ENCODE results near the gene EHMT1. TPM values are rescaled to one million over a fixed set of nuclear protein-coding genes. Genes with fewer than 3 reads are reported as not detected.

EHMT1 gene
- polyA plus RNA-seq, 3 donors: 10.1 to 46.5 (median 15.0) TPM

DNA sequence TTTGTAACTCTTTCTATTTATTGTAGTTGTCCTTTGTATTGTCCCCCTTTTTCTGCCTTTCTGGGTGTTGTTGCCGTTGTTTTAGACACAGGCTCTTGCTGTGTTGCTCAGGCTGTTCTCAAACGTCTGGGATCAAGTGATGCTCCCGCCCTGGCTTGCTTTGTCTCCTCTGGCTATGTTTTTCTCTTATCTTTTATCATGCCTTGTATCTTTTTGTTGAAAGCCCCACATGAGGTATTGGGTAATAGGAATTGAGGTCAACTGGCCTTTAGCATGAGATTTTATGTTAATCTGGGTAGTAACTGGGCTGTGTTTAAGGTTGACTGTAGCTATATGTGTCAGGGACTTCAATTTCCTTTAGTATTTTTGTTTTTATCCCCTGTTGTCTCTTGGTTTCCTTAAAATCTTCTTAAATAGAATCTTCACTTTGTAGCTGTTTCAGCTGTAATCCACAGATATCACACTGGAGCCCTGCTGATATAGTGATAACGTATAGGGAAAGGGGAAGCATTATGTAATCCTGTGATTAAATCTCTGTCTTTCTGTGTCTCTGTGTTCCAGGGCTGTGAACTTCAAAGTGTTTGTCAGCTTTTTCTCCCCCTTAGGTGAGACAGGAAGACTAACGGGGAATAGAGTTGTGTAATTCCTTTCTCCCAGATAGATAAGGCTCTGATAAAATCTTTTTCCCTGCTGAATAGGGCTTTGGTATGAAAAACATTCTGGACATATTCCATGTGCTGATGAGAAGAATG, 232.9 kb downstream of the EHMT1 start:
- H2AFZ ChIP-seq (ENCODE audit: insufficient read depth, low read depth, low read length, poor library complexity, severe bottlenecking): no peak overlapping the region
- peaks cover 22 to 24% of the 10 kb centered on the region in 2 donors for H3K9me3 ChIP-seq (replicated peaks in 1 of 2; ENCODE audit: control insufficient read depth in 1 of 2, insufficient read depth in 1 of 2, low read length in 2 of 2)
- H3K79me2 ChIP-seq (ENCODE audit: insufficient read depth, low read length): no peaks in the 10 kb centered on the region
- H3K27me3 ChIP-seq (ENCODE audit: control insufficient read depth in 2 of 2, insufficient read depth in 2 of 2, low read length in 2 of 2): no peaks in the 10 kb centered on the region
- intact Hi-C loops (cut with micrococcal nuclease): no loop called here
- no peak overlapping the region for H3K4me3 ChIP-seq (replicated peaks in 1 of 3; ENCODE audit: low read depth in 2 of 3, low read length in 3 of 3)
- no peak overlapping the region for H3K9ac ChIP-seq (ENCODE audit: insufficient read depth, low read length, poor library complexity, severe bottlenecking)
- no peaks in the 10 kb centered on the region for H4K20me1 ChIP-seq (ENCODE audit: insufficient read depth, low read length)
- no peaks in the 10 kb centered on the region for H3K4me1 ChIP-seq (ENCODE audit: control insufficient read depth in 1 of 2, insufficient read depth in 2 of 2, low read length in 2 of 2)
- Mint-ChIP-seq H3K27me3 (ENCODE audit: low read depth in 3 of 3) (peaks cover 0 to 4% (median 4%) of the 10 kb centered on the region in 3 donors), H3K27ac (no peak overlapping the region), H3K4me3 (no peak overlapping the region), H3K9me3 (peaks cover 17 to 37% (median 32%) of the 10 kb centered on the region in 7 donors), H3K4me1 (no peaks in the 10 kb centered on the region), H3K36me3 (no peaks in the 10 kb centered on the region)
- H3K36me3 ChIP-seq (replicated peaks in 1 of 2; ENCODE audit: control insufficient read depth in 1 of 2, insufficient read depth in 2 of 2, low read length in 2 of 2): no peaks in the 10 kb centered on the region
- WGBS (ENCODE audit: insufficient coverage): 48% methylated on average over 2 of the region's 5 CpGs
- no peak overlapping the region for H3K27ac ChIP-seq (ENCODE audit: low read depth in 1 of 2, low read length in 2 of 2)
- DNase-seq: no peak
- H3K4me2 ChIP-seq (replicated peaks; ENCODE audit: extremely low read depth, low read length, poor library complexity, severe bottlenecking): no peak overlapping the region
- TF ChIP-seq, protein P1, sequence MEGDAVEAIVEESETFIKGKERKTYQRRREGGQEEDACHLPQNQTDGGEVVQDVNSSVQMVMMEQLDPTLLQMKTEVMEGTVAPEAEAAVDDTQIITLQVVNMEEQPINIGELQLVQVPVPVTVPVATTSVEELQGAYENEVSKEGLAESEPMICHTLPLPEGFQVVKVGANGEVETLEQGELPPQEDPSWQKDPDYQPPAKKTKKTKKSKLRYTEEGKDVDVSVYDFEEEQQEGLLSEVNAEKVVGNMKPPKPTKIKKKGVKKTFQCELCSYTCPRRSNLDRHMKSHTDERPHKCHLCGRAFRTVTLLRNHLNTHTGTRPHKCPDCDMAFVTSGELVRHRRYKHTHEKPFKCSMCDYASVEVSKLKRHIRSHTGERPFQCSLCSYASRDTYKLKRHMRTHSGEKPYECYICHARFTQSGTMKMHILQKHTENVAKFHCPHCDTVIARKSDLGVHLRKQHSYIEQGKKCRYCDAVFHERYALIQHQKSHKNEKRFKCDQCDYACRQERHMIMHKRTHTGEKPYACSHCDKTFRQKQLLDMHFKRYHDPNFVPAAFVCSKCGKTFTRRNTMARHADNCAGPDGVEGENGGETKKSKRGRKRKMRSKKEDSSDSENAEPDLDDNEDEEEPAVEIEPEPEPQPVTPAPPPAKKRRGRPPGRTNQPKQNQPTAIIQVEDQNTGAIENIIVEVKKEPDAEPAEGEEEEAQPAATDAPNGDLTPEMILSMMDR (IDR thresholded peaks at IDR 0.05): no peak

DNA sequence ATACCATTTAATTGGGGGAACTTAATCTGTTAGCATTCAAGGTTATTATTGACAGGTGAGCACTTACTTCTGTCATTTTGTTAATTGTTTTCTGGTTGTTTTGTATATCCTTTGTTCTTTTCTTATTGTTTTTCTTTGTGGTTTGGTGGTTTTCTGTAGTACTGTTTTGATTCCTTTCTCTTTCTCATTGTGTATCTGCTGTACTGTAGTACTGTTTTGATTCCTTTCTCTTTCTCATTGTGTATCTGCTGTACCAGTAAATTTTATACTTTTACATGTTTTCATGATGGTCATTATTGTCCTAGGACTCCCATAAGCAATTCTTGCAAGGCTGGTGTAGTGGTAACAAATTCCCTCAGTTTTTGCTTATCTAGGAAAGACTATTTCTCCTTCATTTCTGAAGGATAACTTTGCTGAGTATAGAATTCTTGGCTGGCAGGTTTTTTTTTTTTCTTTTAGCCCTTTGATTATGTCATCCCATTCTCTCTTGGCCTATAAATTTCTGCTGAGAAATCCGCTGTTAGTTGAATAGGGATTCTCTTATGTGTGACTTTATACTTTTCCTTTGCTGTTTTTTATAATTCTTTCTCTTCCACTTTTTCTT, 234.7 kb downstream of the EHMT1 start:
- H3K36me3 Mint-ChIP-seq: no peaks in the 10 kb centered on the region
- no CpG with 5 or more reads among the region's 1 CpG for WGBS (ENCODE audit: insufficient coverage)
- Histone ChIP-seq H3K27ac (ENCODE audit: low read depth in 1 of 2, low read length in 2 of 2) (no peak overlapping the region), H3K79me2 (ENCODE audit: insufficient read depth, low read length) (no peaks in the 10 kb centered on the region), H3K9ac (ENCODE audit: insufficient read depth, low read length, poor library complexity, severe bottlenecking) (no peak overlapping the region), H3K36me3 (replicated peaks in 1 of 2; ENCODE audit: control insufficient read depth in 1 of 2, insufficient read depth in 2 of 2, low read length in 2 of 2) (no peaks in the 10 kb centered on the region), H3K4me3 (replicated peaks in 1 of 3; ENCODE audit: low read depth in 2 of 3, low read length in 3 of 3) (no peak overlapping the region), H4K20me1 (ENCODE audit: insufficient read depth, low read length) (no peaks in the 10 kb centered on the region), H3K4me2 (replicated peaks; ENCODE audit: extremely low read depth, low read length, poor library complexity, severe bottlenecking) (no peak overlapping the region), H3K4me1 (ENCODE audit: control insufficient read depth in 1 of 2, insufficient read depth in 2 of 2, low read length in 2 of 2) (no peaks in the 10 kb centered on the region), H2AFZ (ENCODE audit: insufficient read depth, low read depth, low read length, poor library complexity, severe bottlenecking) (no peak overlapping the region), H3K9me3 (replicated peaks in 1 of 2; ENCODE audit: control insufficient read depth in 1 of 2, insufficient read depth in 1 of 2, low read length in 2 of 2) (peaks cover 22 to 27% of the 10 kb centered on the region in 2 donors), H3K27me3 (ENCODE audit: control insufficient read depth in 2 of 2, insufficient read depth in 2 of 2, low read length in 2 of 2) (no peaks in the 10 kb centered on the region)
- TF ChIP-seq, protein P1 (IDR thresholded peaks at IDR 0.05): no peak
- DNase-seq: no peak
- no peaks in the 10 kb centered on the region for H3K4me1 Mint-ChIP-seq
- no peak overlapping the region for H3K4me3 Mint-ChIP-seq
- peak overlapping the region in 1 of 7 donors; percentile 10 for H3K27ac Mint-ChIP-seq
- H3K9me3 Mint-ChIP-seq: peaks cover 17 to 43% (median 41%) of the 10 kb centered on the region in 7 donors
- intact Hi-C loops (cut with micrococcal nuclease): no loop called here
- H3K27me3 Mint-ChIP-seq (ENCODE audit: low read depth in 3 of 3): peaks cover 0 to 4% (median 4%) of the 10 kb centered on the region in 3 donors
